Measurements from ENCODE around the gene CSF3.

CSF3 gene

GRCh38 chr17:40015005-40015997 lies at the start of gene CSF3:
CSF3 (plus strand) TSS chr17:40015440; CDS start chr17:40015475, 35 bp downstream.
- DNase-seq (no peak), ATAC-seq (no peak)

DNA sequence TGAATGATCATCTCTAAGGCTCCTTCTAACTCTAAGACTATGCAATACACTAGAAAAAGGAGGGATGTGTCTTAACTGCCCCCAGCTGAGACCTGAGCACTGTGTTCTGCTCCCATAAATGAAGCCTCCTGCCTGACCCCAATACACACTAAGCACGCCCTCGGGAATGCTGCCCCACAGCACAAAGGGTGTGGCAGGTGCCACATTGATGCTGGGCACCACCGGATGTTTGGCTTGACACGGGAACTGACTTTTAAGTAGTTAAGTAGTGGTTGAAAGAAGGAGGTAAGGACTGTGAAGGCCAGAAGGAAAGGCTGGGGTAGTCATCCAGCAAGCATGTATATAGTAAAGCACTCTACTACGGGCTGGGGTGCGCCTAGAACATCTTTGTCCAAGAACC lies 48.5 kb upstream of the CSF3 start:
- ATAC-seq (no peak), DNase-seq (no peak)

GRCh38 chr17:39968761-39969160 lies 46.5 kb upstream of the CSF3 start:
- ATAC-seq = no peak

DNA sequence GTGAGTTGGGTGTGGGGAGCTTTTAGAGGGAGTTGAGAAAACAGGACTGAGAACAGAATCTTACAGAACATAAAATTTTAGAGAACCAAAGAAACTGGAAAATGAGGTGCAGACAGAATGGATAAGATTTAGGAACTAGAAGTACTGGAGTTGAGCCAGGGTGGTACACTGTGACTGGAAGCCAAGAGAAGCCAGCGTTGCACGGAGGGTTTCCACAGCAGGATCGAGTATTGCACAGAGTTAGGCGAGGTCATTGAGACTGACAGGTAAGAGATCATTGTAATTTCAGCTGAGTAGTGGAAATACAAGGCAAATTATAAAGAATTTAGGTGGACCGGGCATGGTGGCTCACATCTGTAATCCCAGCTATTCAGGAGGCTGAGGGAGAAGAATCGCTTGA lies 45.9 kb upstream of the CSF3 start:
- no peak for ATAC-seq
- no peak for DNase-seq

More at GRCh38 chr17:39968761-39969160, 46.5 kb upstream of the CSF3 start:
- DNase-seq = no peak

DNA sequence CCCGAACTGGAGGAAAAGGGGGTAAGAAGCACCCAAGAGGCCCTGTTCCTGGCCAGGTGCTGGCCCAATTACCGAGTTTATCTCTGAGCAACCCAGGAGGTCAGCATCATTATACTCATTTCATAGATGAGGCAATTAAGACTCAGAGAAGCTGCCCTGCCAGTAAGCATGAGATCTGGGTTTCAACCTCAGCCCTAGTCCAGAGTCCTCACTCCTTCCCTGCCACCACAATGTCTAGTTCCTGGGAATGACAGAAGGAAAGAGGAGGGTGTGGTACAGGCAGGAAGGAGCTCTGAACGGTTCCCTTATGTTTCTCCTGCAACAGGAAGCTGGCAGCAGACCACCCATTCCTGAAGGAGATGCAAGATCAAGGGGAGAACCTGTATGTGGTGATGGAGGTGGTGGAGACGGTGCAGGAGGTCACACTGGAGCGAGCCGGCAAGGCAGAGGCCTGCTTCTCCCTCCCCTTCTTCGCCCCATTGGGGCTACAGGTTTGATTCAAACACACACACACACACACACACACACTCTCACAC lies 45.0 kb upstream of the CSF3 start:
- ATAC-seq = no peak
- DNase-seq = no peak

DNA sequence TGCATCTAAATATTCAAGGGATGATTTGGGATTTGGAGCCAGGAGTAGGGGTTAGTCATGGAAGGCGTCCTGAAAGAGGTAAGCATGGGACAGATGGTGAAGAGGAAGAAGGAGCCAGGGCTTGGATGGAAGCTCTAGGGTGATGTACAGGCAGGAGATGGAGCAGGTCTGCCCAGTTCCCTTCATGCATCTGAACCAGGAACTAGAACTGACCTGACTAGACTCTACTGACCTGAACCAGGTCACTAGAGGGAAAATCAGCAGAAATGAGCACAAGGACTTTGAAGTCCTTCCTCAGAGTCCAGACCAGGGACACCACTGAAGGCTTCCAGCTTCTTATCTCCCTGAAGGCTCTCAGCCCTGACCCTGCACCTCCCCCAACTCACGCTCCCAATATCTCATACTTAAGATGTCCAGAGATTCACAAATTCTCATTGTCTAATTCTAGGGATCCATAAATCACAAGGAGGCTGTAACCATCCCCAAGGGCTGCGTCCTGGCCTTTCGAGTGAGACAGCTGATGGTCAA lies 44.1 kb upstream of the CSF3 start:
- DNase-seq (no peak), ATAC-seq (no peak)

- no peak for DNase-seq
- ATAC-seq = no peak
Observed at GRCh38 chr17:39972271-39972670, 43.0 kb upstream of the CSF3 start.

DNA sequence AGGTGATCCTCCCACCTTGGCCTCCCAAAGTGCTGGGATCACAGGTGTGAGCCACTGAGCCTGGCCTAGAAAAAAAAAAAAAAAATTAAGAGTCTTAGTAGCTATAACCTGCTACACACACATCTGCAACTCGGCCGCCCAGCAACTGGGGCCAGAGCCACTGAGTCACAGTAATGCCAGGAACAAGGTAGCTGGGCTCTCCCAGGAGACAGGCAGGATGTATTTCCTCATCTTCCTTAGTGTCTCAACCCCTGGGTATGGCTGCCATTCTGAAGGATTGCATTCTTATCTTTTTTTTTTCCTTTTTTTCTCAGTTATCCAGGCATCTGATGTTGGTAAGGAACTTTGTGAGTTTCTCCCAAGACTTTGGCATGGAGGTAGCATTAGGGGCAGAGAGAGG lies 41.7 kb upstream of the CSF3 start:
- DNase-seq (no peak), ATAC-seq (no peak)

- no peak for ATAC-seq
Observed at GRCh38 chr17:39974433-39974832, 40.8 kb upstream of the CSF3 start.

GRCh38 chr17:39975801-39976200 lies 39.4 kb upstream of the CSF3 start:
- ATAC-seq (no peak), DNase-seq (no peak)

More at GRCh38 chr17:39974433-39974832, 40.8 kb upstream of the CSF3 start:
- DNase-seq = no peak

GRCh38 chr17:39979016-39979670 lies 36.1 kb upstream of the CSF3 start:
- ATAC-seq (no peak), DNase-seq (no peak)

DNA sequence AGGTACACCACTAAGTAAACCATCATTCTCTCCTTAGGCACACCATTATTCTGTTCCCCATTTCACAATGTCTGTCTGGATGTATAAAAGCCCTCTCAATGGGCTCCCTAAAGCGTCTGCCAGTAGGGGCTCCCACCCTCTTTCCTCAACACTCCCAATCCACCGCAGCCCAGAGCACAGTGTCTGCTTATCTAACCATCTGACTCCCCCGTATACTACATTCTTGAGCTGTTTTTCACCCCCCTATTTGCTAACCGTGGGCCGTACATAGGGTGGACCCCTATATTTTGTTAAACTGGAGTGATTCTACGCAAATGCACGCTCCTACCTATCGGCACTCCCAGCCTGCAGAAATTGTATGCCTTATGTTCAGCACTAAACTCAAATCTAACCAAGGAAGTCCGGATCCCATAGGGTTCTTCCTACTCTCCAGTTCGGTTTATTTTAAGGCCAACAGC lies 35.3 kb upstream of the CSF3 start:
- DNase-seq = peak; percentile 27
- ATAC-seq = peak; percentile 4

- DNase-seq (peak; percentile 97), ATAC-seq (peak; percentile 99)
Observed at GRCh38 chr17:39980351-39981206, 34.7 kb upstream of the CSF3 start, which contains the start of gene PSMD3. PSMD3 (plus strand) TSS chr17:39980807; CDS start chr17:39980971, 164 bp downstream.

- DNase-seq (no peak), ATAC-seq (no peak)
Observed at GRCh38 chr17:39981207-39981741, 34.0 kb upstream of the CSF3 start.

DNA sequence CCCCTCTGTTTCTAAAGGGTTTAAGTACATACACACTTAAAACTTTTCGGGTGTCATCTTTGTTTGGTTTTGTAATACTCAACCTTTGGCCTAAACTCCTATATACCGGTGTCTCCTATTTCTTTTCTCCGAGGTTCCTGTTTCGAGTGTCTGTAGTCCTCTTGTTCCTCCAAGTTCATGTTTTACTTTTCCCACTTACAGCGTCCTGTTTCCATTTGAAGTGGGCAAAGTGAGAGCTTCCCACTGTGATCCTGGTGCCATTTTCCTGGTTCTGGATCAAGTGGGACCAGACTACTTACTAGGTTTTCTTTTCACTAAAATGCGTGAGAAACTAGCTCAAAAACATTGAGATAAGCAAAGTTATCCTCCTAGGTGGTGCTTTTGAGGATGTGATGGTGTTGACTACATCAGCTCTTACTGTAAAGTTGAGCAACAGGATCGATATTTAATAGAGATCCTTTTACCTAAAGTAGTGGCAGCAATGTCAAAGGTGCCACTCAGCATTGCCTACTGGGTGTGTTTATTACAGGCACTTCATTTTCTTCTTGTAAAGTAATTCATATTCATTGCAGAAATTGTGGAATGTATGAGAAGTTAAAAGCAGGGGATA lies 33.4 kb upstream of the CSF3 start:
- DNase-seq (no peak), ATAC-seq (no peak)

DNA sequence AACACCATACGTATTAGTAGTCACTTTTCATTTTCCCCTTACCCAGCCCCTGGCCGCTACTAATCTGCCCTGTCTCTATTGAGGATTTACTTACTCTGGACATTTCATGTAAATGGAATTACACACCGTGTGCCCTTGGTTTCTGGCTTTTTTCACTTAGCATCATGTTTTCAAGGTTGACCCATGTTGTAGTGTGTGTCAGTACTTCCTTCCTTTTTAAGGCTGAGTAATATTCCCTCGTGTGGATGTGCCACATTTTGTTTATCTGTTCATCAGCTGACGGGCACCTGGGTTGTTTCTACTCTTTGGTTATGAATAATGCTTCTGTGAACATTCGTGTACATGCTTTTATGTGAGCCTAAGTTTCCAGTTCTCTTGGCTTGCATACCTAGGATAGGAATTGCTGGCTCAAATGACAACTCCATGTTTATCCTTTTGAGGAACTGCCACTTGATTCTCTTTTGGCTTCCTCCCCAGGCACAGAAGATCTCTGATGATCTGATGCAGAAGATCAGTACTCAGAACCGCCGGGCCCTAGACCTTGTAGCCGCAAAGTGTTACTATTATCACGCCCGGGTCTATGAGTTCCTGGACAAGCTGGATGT lies 26.9 kb upstream of the CSF3 start:
- no peak for ATAC-seq
- DNase-seq = no peak

DNA sequence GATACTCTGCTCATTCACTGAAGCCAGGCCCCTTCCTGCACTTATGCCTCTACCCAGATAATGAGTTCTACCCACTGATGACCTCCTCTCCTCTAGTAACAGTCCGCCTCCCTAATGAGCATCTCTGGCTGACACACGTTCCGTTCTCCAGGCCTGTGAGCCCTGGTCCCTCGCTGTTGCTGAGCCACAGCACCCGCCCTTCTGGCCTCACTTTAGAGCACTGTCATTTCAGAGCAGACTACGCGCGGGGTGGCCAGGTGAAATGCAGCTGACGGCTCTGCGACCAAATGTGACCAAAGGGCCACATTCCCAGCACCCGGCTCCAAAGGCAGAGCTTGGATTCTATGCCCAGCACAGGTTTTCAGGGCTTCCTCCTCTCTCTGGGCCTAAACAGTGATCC lies 20.8 kb upstream of the CSF3 start:
- ATAC-seq (no peak), DNase-seq (no peak)

GRCh38 chr17:39995438-39995837 lies 19.8 kb upstream of the CSF3 start:
- ATAC-seq (no peak), DNase-seq (no peak)

GRCh38 chr17:39996162-39996561 lies 19.1 kb upstream of the CSF3 start:
- no peak for ATAC-seq
- no peak for DNase-seq

GRCh38 chr17:39996800-39997199 lies 18.4 kb upstream of the CSF3 start:
- DNase-seq (no peak), ATAC-seq (no peak)
